Measurements from ENCODE around the gene SLC25A34.

- TF ChIP-seq CTCF (IDR thresholded peaks at IDR 0.05; ENCODE audit: low read depth, low read length): no peak
- TF ChIP-seq POLR2A (IDR thresholded peaks at IDR 0.05; ENCODE audit: extremely low read depth, insufficient read length): no peak
These were observed 22.4 kb downstream of the SLC25A34 start, which contains the start of gene FBLIM1 for GRCh38 chr1:15758343-15758931.
